Vagina (tissue), 2 donors: Measurements from ENCODE around the gene MED15.

Experiments used
- CTCF ChIP-seq, 3 experiments: fragments of 450-650 bp in 2 of 3; fragments of 200-600 bp in 1 of 3; sonication (generic) in 1 of 3; IDR thresholded peaks; one replicate each; pipeline ENCODE4 v1.5.1; 2017 to 2019; ENCODE audit warnings: antibody characterized with exemption in 3 of 3, mild to moderate bottlenecking in 2 of 3, moderate library complexity in 2 of 3
- POLR2AphosphoS5 ChIP-seq, 2 donors: sonication (generic); formaldehyde crosslinking; IDR thresholded peaks; one replicate each; pipeline ENCODE4 v1.9.0; 2017; ENCODE audit warnings: antibody characterized with exemption in 2 of 2, mild to moderate bottlenecking in 2 of 2, low read depth in 1 of 2; ENCODE audit not compliant: insufficient read depth in 1 of 2

GRCh38 chr22:20519558-20519957, 12.1 kb downstream of the MED15 start:
- TF ChIP-seq CTCF (IDR thresholded peaks at IDR 0.05) (no peak), POLR2AphosphoS5 (IDR thresholded peaks at IDR 0.05; ENCODE audit: insufficient read depth in 1 of 2, low read depth in 1 of 2) (no peak)
